Retinal pigment epithelial cell (primary cell): ENCODE results near the gene SULT1C2.

Source experiments
- DNase-seq: peaks from one replicate; pipeline ENCODE4 v3.0.0-alpha.2; 2010; ENCODE audit warnings: low read depth
- H3K4me3 ChIP-seq: 2 replicates; pipeline ENCODE4 v1.5.1; 2011; ENCODE audit warnings: mild to moderate bottlenecking, low read length, control low read depth, moderate library complexity
- CTCF ChIP-seq: conservative IDR thresholded peaks from 2 replicates; pipeline ENCODE4 v1.5.1; 2011; ENCODE audit warnings: low read depth, low read length, control low read depth, inconsistent platforms

Gene SULT1C2

GRCh38 chr2:108285616-108286015 is 3.1 kb upstream of the SULT1C2 start:
- no peak for DNase-seq
- no peak for TF ChIP-seq CTCF
- no peak overlapping the region for H3K4me3 ChIP-seq

- TF ChIP-seq CTCF: no peak
Measured at GRCh38 chr2:108287169-108287568, 1.5 kb upstream of the SULT1C2 start.

GRCh38 chr2:108293850-108294249 is 5.2 kb downstream of the SULT1C2 start:
- DNase-seq: no peak
- no peak overlapping the region for H3K4me3 ChIP-seq
- TF ChIP-seq CTCF: no peak

More at GRCh38 chr2:108287169-108287568, 1.5 kb upstream of the SULT1C2 start:
- H3K4me3 ChIP-seq: no peak overlapping the region
- DNase-seq: no peak

- no peak for TF ChIP-seq CTCF
- DNase-seq: no peak
Measured at GRCh38 chr2:108297436-108298141, 8.9 kb downstream of the SULT1C2 start.

DNA sequence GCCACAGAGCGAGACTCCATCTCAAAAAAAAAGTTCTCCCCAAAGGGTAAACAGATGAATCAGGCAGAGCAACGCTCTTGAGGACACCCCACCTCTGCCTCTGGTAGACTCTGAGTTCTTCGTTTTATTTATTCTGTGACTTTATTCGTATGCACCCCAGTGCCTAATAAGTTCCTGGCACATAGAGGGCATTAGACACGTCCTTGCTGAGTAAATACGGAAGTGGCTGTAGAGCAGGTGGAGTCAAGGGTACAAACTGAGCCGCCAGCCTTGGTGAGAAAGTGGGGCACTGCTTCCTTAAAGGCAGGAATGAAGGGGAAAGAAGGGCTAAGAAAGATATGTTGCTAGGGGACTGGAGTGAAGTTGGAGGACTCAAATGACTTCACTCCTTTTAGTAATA is 12.9 kb downstream of the SULT1C2 start:
- H3K4me3 ChIP-seq: no peak overlapping the region
- no peak for DNase-seq
- no peak for TF ChIP-seq CTCF

More at GRCh38 chr2:108297436-108298141, 8.9 kb downstream of the SULT1C2 start:
- no peak overlapping the region for H3K4me3 ChIP-seq

GRCh38 chr2:108304975-108305374 is 16.3 kb downstream of the SULT1C2 start:
- no peak overlapping the region for H3K4me3 ChIP-seq
- no peak for TF ChIP-seq CTCF
- DNase-seq: no peak

DNA sequence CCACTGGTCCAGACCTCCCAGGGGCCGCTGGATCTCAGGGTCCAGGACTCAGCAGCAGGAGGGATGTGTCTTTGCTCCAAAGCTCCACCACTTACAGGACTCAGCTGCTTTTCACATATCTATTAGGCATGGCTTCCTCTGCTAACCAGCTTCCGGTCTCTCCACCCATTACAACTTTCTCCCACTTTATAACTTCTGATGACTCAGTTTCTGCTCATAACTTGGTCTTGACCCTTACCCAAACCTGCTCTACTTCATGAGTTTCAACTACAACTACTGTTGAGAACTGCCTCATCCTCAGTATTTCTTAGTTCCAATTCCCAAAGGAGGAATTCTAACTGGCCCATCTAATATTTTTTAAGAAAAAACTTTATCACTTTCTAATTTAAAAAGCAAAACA is 17.2 kb downstream of the SULT1C2 start:
- no peak overlapping the region for H3K4me3 ChIP-seq
- DNase-seq: no peak
- TF ChIP-seq CTCF: no peak
